Endothelial cell of umbilical vein (primary cell): Measurements from ENCODE around the gene FHOD1. TPM values are rescaled to one million over a fixed set of nuclear protein-coding genes. Genes with fewer than 3 reads are reported as not detected.

Experiments used
- BruUV-seq: library from RNA; stranded (reverse); fragments of 400-500 nt; replicated peaks from 2 replicates; lab custom pipeline; 2021; lab: Mats Ljungman, UMichigan
- CTCF ChIA-PET: fragments of 300-600, 350-600 bp; sonication (Branson Sonifier 250); formaldehyde crosslinking; loops from one replicate; lab custom pipeline; 2021; ENCODE audit warnings: antibody characterized with exemption, inconsistent platforms; lab: Charles Lee
- POLR2A ChIA-PET: fragments of 300-600, 350-600 bp; sonication (Branson Sonifier 250); formaldehyde crosslinking; loops from one replicate; lab custom pipeline; 2021; ENCODE audit warnings: antibody characterized with exemption, inconsistent platforms; lab: Charles Lee
- DNase-seq: peaks from one replicate; pipeline ENCODE4 v3.0.0-alpha.2; 2011; ENCODE audit warnings: low read depth, low spot score
- FAIRE-seq: peaks from 2 replicates; lab custom pipeline; 2011; peaks lifted over from hg19 to GRCh38; lab: Jason Lieb, UNC
- H2AFZ ChIP-seq: 2 replicates; pipeline ENCODE4 v1.6.0; 2012; ENCODE audit warnings: low read depth, low read length, control low read depth, inconsistent platforms
- H3K27ac ChIP-seq: 2 replicates; pipeline ENCODE4 v1.5.1; 2011; ENCODE audit warnings: low read depth, mild to moderate bottlenecking, control low read depth, low read length, moderate library complexity; ENCODE audit not compliant: insufficient read depth
- H3K27me3 ChIP-seq, 2 experiments: 2 replicates each; pipeline versions ENCODE4 v1.6.0 to v1.6.1; 2011; ENCODE audit warnings: low read length in 2 of 2, mixed read lengths in 1 of 2; ENCODE audit not compliant: control insufficient read depth in 2 of 2, insufficient read depth in 2 of 2
- H3K36me3 ChIP-seq, 2 experiments: 2 replicates in 1 of 2; 3 replicates in 1 of 2; pipeline ENCODE4 v1.5.1; 2011; ENCODE audit warnings: low read length in 2 of 2, mild to moderate bottlenecking in 1 of 2, moderate library complexity in 1 of 2; ENCODE audit not compliant: control insufficient read depth in 2 of 2, insufficient read depth in 2 of 2; ENCODE audit errors: extremely low read depth in 1 of 2
- H3K4me1 ChIP-seq: 3 replicates; pipeline ENCODE4 v1.5.1; 2011; ENCODE audit warnings: mild to moderate bottlenecking, low read length; ENCODE audit not compliant: control insufficient read depth, insufficient read depth; ENCODE audit errors: extremely low read depth
- H3K4me2 ChIP-seq: 2 replicates; pipeline ENCODE4 v1.6.1; 2011; ENCODE audit warnings: low read length, control low read depth, mixed read lengths; ENCODE audit not compliant: insufficient read depth
- H3K4me3 ChIP-seq, 3 experiments: fragments of 200-600 bp in 1 of 3; sonication (generic), shearing (Covaris generic) in 1 of 3; replicated peaks in 1 of 3; 2 replicates each; pipeline ENCODE4 v1.5.1; 2011 to 2016; ENCODE audit warnings: control low read depth in 3 of 3, low read length in 3 of 3, mild to moderate bottlenecking in 2 of 3, inconsistent platforms in 1 of 3, low read depth in 1 of 3, moderate library complexity in 1 of 3; ENCODE audit not compliant: insufficient read depth in 1 of 3
- H3K79me2 ChIP-seq: 2 replicates; pipeline ENCODE4 v1.6.0; 2012; ENCODE audit warnings: low read length, inconsistent platforms; ENCODE audit not compliant: control insufficient read depth, insufficient read depth
- H3K9ac ChIP-seq: replicated peaks from 2 replicates; pipeline ENCODE3; 2011; ENCODE audit warnings: low read length, control low read depth; ENCODE audit not compliant: insufficient read depth; ENCODE audit errors: extremely low read depth
- H3K9me1 ChIP-seq: replicated peaks from 3 replicates; pipeline ENCODE4 v1.6.0; 2011; ENCODE audit warnings: mild to moderate bottlenecking, low read length; ENCODE audit not compliant: control insufficient read depth, insufficient read depth; ENCODE audit errors: extremely low read depth
- H3K9me3 ChIP-seq: replicated peaks from 2 replicates; pipeline ENCODE4 v1.5.1; 2012; ENCODE audit warnings: low read length, inconsistent platforms; ENCODE audit not compliant: control insufficient read depth, insufficient read depth
- H4K20me1 ChIP-seq: replicated peaks from 2 replicates; pipeline ENCODE3; 2011; ENCODE audit warnings: mild to moderate bottlenecking, low read length; ENCODE audit not compliant: control insufficient read depth, insufficient read depth; ENCODE audit errors: extremely low read depth
- EZH2 ChIP-seq: IDR thresholded peaks from 2 replicates; pipeline ENCODE4 v1.6.1; 2012; ENCODE audit warnings: borderline replicate concordance, low read depth, mild to moderate bottlenecking, moderate library complexity, low read length, inconsistent platforms; ENCODE audit not compliant: severe bottlenecking
- FOS ChIP-seq: IDR thresholded peaks from 2 replicates; pipeline ENCODE4 v1.6.1; 2011; ENCODE audit warnings: mild to moderate bottlenecking, low read length, moderate library complexity, borderline replicate concordance; ENCODE audit not compliant: insufficient read depth
- GATA2 ChIP-seq: IDR thresholded peaks from 2 replicates; pipeline ENCODE4 v1.7.0; 2011; ENCODE audit warnings: low read depth, mild to moderate bottlenecking, moderate library complexity, mixed read lengths, low read length; ENCODE audit not compliant: insufficient read length, insufficient read depth
- JUN ChIP-seq: IDR thresholded peaks from 2 replicates; pipeline ENCODE4 v1.6.1; 2011; ENCODE audit warnings: borderline replicate concordance, low read depth; ENCODE audit not compliant: insufficient read length, insufficient read depth
- MAX ChIP-seq: IDR thresholded peaks from 2 replicates; pipeline ENCODE4 v1.6.1; 2011; ENCODE audit not compliant: insufficient read depth, insufficient read length
- MYC ChIP-seq: IDR thresholded peaks from one replicate; pipeline ENCODE4 v1.6.1; 2011; ENCODE audit warnings: mild to moderate bottlenecking, low read depth, low read length
- POLR2A ChIP-seq: IDR thresholded peaks from 2 replicates; pipeline ENCODE4 v1.6.1; 2012; ENCODE audit warnings: low read depth, mild to moderate bottlenecking, control low read depth, low read length
- POLR2AphosphoS5 ChIP-seq: IDR thresholded peaks from 2 replicates; pipeline ENCODE4 v1.6.1; 2012; ENCODE audit warnings: low read depth, mild to moderate bottlenecking, control low read depth, low read length, moderate library complexity; ENCODE audit not compliant: insufficient read depth
- dilution Hi-C: fragments of 300-500 bp; cut with MboI; formaldehyde crosslinking; loops from one replicate; pipeline ENCODE4 v1.15.0; 2019; ENCODE audit warnings: low sequenced_read_pairs; ENCODE audit not compliant: extremely low pct_ligation_motif_present
- intact Hi-C: fragments of 100-400 bp; cut with micrococcal nuclease; formaldehyde crosslinking; loops from one replicate; pipeline ENCODE4 v1.10.0; 2022
- polyA plus RNA-seq, 4 experiments: library from polyadenylated mRNA; depleted of rRNA in 3 of 4; stranded (reverse) in 3 of 4; unstranded in 1 of 4; fragments of >200 nt; gene quantifications; 2 replicates each; pipeline versions ENCODE4 v1.2.1 to v1.2.3, GENCODE V29; 2011 to 2012; ENCODE audit warnings: missing spikeins in 1 of 4
- total RNA-seq: library from RNA; stranded (reverse); gene quantifications from 2 replicates; pipeline ENCODE4 v1.2.3, GENCODE V29; 2021
- TF ChIP-seq, protein P1 (sequence below), 2 donors: IDR thresholded peaks; 1 replicate in 1 of 2; 2 replicates in 1 of 2; pipeline ENCODE4 v1.5.1; 2011; ENCODE audit warnings: low read length in 2 of 2, mild to moderate bottlenecking in 2 of 2, moderate library complexity in 2 of 2, control low read depth in 1 of 2, inconsistent platforms in 1 of 2, low read depth in 1 of 2; ENCODE audit not compliant: insufficient read depth in 1 of 2; ENCODE audit errors: extremely low read depth in 1 of 2

Gene FHOD1
- total and polyA plus RNA-seq, 2 donors (not counting 3 experiments of a cell fraction or from before 2014, with no cell fraction given), result 63.6 to 124 TPM

DNA sequence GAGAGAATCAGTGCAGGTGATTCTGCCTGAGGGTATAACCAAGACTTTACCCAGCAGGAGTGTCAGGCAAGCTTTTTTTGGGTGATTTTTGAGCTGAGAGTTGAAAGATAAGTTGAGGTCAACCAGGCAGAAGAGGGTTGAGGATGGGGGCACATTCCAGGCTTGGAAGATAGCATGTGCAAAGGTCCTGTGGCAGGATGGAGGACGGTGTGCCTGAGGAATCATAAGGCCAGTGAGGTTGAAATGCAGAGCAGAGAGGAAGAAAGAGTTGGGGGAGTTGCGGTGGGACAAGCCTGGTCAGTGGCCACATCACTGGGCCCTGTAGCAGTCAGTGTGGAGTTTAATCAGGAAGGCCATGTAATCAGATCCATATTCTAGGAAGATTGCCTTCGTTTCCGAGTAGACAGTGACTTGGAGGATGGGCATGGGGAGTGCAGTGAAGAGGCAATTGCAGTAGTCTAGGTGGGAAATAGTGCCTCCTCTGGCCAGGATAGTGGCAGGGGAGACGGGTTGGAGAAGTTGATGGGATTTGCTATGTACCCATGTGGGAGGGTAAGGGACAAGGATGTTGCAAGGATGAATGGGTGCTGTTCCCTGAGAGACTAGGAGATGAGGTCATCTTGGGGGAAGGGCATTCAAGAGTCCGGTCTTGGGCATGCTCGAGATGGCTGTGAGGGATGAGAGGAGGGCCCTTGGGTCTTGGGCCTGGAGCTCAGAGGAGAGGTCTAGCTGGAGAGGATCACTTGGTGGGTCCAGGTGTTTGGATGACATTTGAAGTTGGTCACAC, 36.0 kb upstream of the FHOD1 start:
- no peaks in the 10 kb centered on the region for H4K20me1 ChIP-seq
- dilution Hi-C loops, result no loop called here
- H2AFZ ChIP-seq, result no peak overlapping the region
- H3K79me2 ChIP-seq, result peaks cover 2% of the 10 kb centered on the region
- no peaks in the 10 kb centered on the region for H3K9me3 ChIP-seq
- DNase-seq, result no peak
- peaks cover 6% of the 10 kb centered on the region for H3K4me1 ChIP-seq
- no peaks in the 10 kb centered on the region for H3K27me3 ChIP-seq
- no peak overlapping the region for H3K4me2 ChIP-seq
- no peak for FAIRE-seq
- H3K9ac ChIP-seq, result no peak overlapping the region
- H3K27ac ChIP-seq, result no peak overlapping the region
- intact Hi-C loops, result no loop called here
- BruUV-seq, result no TSS peak
- TF ChIP-seq MYC, result no peak
- no peak for TF ChIP-seq EZH2
- no peak for TF ChIP-seq POLR2A
- no peak for TF ChIP-seq JUN
- TF ChIP-seq FOS, result no peak
- TF ChIP-seq POLR2AphosphoS5, result no peak
- TF ChIP-seq, protein P1, sequence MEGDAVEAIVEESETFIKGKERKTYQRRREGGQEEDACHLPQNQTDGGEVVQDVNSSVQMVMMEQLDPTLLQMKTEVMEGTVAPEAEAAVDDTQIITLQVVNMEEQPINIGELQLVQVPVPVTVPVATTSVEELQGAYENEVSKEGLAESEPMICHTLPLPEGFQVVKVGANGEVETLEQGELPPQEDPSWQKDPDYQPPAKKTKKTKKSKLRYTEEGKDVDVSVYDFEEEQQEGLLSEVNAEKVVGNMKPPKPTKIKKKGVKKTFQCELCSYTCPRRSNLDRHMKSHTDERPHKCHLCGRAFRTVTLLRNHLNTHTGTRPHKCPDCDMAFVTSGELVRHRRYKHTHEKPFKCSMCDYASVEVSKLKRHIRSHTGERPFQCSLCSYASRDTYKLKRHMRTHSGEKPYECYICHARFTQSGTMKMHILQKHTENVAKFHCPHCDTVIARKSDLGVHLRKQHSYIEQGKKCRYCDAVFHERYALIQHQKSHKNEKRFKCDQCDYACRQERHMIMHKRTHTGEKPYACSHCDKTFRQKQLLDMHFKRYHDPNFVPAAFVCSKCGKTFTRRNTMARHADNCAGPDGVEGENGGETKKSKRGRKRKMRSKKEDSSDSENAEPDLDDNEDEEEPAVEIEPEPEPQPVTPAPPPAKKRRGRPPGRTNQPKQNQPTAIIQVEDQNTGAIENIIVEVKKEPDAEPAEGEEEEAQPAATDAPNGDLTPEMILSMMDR (IDR thresholded peaks at IDR 0.05; ENCODE audit: extremely low read depth in 1 of 2, insufficient read depth in 1 of 2, low read depth in 1 of 2, low read length in 2 of 2), result no peak
- no peak for TF ChIP-seq GATA2
- TF ChIP-seq MAX, result no peak
- ChIA-PET CTCF (interaction anchor here (0.9 to 2.1 kb wide), 4 partner anchors 18 to 93 kb away, joined by 3 to 10 read pairs (median 6); partner anchors contain the start of genes EXOC3L1 and TMEM208), POLR2A (no interaction called here)
- no peaks in the 10 kb centered on the region for H3K36me3 ChIP-seq
- H3K4me3 ChIP-seq, result no peak overlapping the region
- no peaks in the 10 kb centered on the region for H3K9me1 ChIP-seq
